OCI-LY1 (cell line): Measurements from ENCODE around the gene CLRN2.

Experiments
- H2AFZ ChIP-seq: fragments of 200-600 bp; sonication (generic), shearing (Covaris generic); 2 replicates; pipeline ENCODE4 v1.6.0; 2014; ENCODE audit warnings: antibody characterized with exemption, mild to moderate bottlenecking, low read length
- H3F3A ChIP-seq: fragments of 200-600 bp; sonication (generic), shearing (Covaris generic); 2 replicates; pipeline ENCODE4 v1.6.0; 2014; ENCODE audit warnings: mild to moderate bottlenecking, antibody characterized with exemption, low read length, moderate library complexity; ENCODE audit not compliant: insufficient read depth
- H3K27ac ChIP-seq: fragments of 200-600 bp; sonication (generic); 2 replicates; pipeline ENCODE4 v1.5.1; 2014; ENCODE audit warnings: low read length, mixed run types, mild to moderate bottlenecking, low read depth; ENCODE audit not compliant: poor library complexity, severe bottlenecking
- H3K27me3 ChIP-seq: fragments of 200-600 bp; sonication (generic); 2 replicates; pipeline ENCODE4 v1.6.0; 2014; ENCODE audit warnings: antibody characterized with exemption, mild to moderate bottlenecking, low read length, moderate library complexity; ENCODE audit not compliant: insufficient read depth
- H3K36me3 ChIP-seq: fragments of 200-600 bp; sonication (generic); 2 replicates; pipeline ENCODE4 v1.6.1; 2014; ENCODE audit warnings: mild to moderate bottlenecking, antibody characterized with exemption, low read length, moderate library complexity, mixed read lengths; ENCODE audit not compliant: insufficient read depth
- H3K4me1 ChIP-seq: fragments of 200-600 bp; sonication (generic); 2 replicates; pipeline ENCODE4 v1.5.1; 2014; ENCODE audit warnings: mild to moderate bottlenecking, low read length, moderate library complexity; ENCODE audit not compliant: insufficient read depth, severe bottlenecking
- H3K4me2 ChIP-seq: fragments of 200-600 bp; sonication (generic), shearing (Covaris generic); 2 replicates; pipeline ENCODE4 v1.6.1; 2014; ENCODE audit warnings: low read length
- H3K4me3 ChIP-seq: fragments of 200-600 bp; sonication (generic); 2 replicates; pipeline ENCODE4 v1.5.1; 2014; ENCODE audit warnings: low read length, low read depth, mild to moderate bottlenecking, mixed read lengths; ENCODE audit not compliant: poor library complexity, severe bottlenecking
- H3K79me2 ChIP-seq: fragments of 200-600 bp; shearing (Covaris generic); 2 replicates; pipeline ENCODE4 v1.6.1; 2016; ENCODE audit warnings: mixed run types, low read length, mixed read lengths; ENCODE audit not compliant: insufficient read depth
- H3K9ac ChIP-seq: fragments of 200-600 bp; sonication (generic), shearing (Covaris generic); 2 replicates; pipeline ENCODE4 v1.6.1; 2014; ENCODE audit warnings: mild to moderate bottlenecking, low read length, mixed read lengths
- H3K9me2 ChIP-seq: fragments of 200-600 bp; sonication (generic), shearing (Covaris generic); 2 replicates; pipeline ENCODE4 v1.6.1; 2014; ENCODE audit warnings: low read depth, mild to moderate bottlenecking, low read length, mixed read lengths
- H3K9me3 ChIP-seq: fragments of 200-600 bp; shearing (Covaris generic); 2 replicates; pipeline ENCODE4 v1.6.1; 2014; ENCODE audit warnings: low read length, mixed read lengths
- H4K20me1 ChIP-seq: fragments of 200-600 bp; sonication (generic), shearing (Covaris generic); 2 replicates; pipeline ENCODE4 v1.6.0; 2016; ENCODE audit warnings: mild to moderate bottlenecking, low read length; ENCODE audit not compliant: insufficient read depth
- EZH2 ChIP-seq: fragments of 200-600 bp; sonication (generic), shearing (Covaris generic); IDR thresholded peaks from 2 replicates; pipeline ENCODE4 v1.8.0; 2017; ENCODE audit warnings: borderline replicate concordance, mixed run types, mild to moderate bottlenecking, antibody characterized with exemption, low read length, moderate library complexity, mixed read lengths
- TF ChIP-seq, protein P1 (sequence below): fragments of 200-600 bp; sonication (generic), shearing (Covaris generic); IDR thresholded peaks from 2 replicates; pipeline ENCODE4 v1.5.1; 2017; ENCODE audit warnings: mild to moderate bottlenecking, antibody characterized with exemption, low read length, moderate library complexity, mixed read lengths

The CLRN2 gene

GRCh38 chr4:17493619-17494018 is 21.3 kb upstream of the CLRN2 start:
- H2AFZ ChIP-seq: no peak overlapping the region
- H3K79me2 ChIP-seq: no peaks in the 10 kb centered on the region
- no peaks in the 10 kb centered on the region for H4K20me1 ChIP-seq
- no peaks in the 10 kb centered on the region for H3K27me3 ChIP-seq
- no peaks in the 10 kb centered on the region for H3K9me2 ChIP-seq
- no peak overlapping the region for H3K4me2 ChIP-seq
- no peaks in the 10 kb centered on the region for H3F3A ChIP-seq
- H3K4me3 ChIP-seq: no peak overlapping the region
- no peaks in the 10 kb centered on the region for H3K4me1 ChIP-seq
- no peak overlapping the region for H3K27ac ChIP-seq
- no peak for TF ChIP-seq EZH2
- TF ChIP-seq, protein P1, sequence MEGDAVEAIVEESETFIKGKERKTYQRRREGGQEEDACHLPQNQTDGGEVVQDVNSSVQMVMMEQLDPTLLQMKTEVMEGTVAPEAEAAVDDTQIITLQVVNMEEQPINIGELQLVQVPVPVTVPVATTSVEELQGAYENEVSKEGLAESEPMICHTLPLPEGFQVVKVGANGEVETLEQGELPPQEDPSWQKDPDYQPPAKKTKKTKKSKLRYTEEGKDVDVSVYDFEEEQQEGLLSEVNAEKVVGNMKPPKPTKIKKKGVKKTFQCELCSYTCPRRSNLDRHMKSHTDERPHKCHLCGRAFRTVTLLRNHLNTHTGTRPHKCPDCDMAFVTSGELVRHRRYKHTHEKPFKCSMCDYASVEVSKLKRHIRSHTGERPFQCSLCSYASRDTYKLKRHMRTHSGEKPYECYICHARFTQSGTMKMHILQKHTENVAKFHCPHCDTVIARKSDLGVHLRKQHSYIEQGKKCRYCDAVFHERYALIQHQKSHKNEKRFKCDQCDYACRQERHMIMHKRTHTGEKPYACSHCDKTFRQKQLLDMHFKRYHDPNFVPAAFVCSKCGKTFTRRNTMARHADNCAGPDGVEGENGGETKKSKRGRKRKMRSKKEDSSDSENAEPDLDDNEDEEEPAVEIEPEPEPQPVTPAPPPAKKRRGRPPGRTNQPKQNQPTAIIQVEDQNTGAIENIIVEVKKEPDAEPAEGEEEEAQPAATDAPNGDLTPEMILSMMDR: no peak
- H3K9me3 ChIP-seq: no peaks in the 10 kb centered on the region
- H3K9ac ChIP-seq: no peak overlapping the region
- 0 out of 2 replicates have a peak, but pooled peaks cover 13% of the 10 kb centered on the region for H3K36me3 ChIP-seq

- Histone ChIP-seq H2AFZ (no peak overlapping the region), H3K27ac (no peak overlapping the region), H3F3A (no peaks in the 10 kb centered on the region), H3K9ac (no peak overlapping the region), H3K4me2 (no peak overlapping the region), H3K27me3 (no peaks in the 10 kb centered on the region), H4K20me1 (no peaks in the 10 kb centered on the region), H3K4me3 (no peak overlapping the region), H3K9me3 (no peaks in the 10 kb centered on the region), H3K36me3 (0 out of 2 replicates have a peak, but pooled peaks cover 17% of the 10 kb centered on the region), H3K9me2 (no peaks in the 10 kb centered on the region), H3K79me2 (no peaks in the 10 kb centered on the region), H3K4me1 (no peaks in the 10 kb centered on the region)
- TF ChIP-seq EZH2: no peak
- TF ChIP-seq, protein P1: no peak
These were observed 20.4 kb upstream of the CLRN2 start for GRCh38 chr4:17494258-17495190.

DNA sequence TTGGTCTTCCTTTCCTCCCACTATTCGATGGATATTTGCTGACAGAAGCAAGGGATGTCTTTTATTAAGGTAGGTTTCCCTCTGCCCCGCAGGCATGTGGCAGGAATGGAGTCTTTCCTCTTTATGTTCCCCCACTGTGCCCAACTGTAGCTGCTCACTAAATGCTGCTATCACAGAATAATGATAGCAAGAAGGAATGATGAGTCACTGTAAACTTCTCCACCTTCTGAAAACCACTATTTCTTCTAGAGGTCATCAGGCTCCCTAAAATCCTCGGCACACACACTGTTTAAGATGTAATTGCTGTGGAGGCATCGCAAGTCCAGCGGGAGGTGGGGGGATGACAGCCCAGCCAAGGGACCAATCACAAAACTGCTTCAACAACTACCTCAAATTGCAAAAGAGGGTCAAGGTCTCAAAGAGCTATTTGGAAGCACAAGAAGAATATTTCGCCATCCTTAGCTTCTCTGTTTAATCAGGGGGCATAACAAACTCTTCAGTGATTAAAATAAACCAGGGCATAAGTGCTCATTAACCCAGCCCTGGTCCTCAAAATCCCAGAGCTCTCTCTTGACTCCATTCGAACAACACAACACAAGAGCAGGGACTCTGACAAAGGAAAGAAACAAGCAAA is 17.0 kb upstream of the CLRN2 start:
- H3K4me2 ChIP-seq: no peak overlapping the region

More for the DNA sequence above, 17.0 kb upstream of the CLRN2 start:
- peaks cover 3% of the 10 kb centered on the region for H3K4me1 ChIP-seq
- no peaks in the 10 kb centered on the region for H3K9me3 ChIP-seq
- H3K9ac ChIP-seq: no peak overlapping the region
- no peaks in the 10 kb centered on the region for H3K79me2 ChIP-seq
- no peak overlapping the region for H3K27ac ChIP-seq
- H4K20me1 ChIP-seq: no peaks in the 10 kb centered on the region
- no peaks in the 10 kb centered on the region for H3F3A ChIP-seq
- TF ChIP-seq EZH2: no peak
- TF ChIP-seq, protein P1: no peak
- H3K9me2 ChIP-seq: no peaks in the 10 kb centered on the region
- no peak overlapping the region for H3K4me3 ChIP-seq
- no peaks in the 10 kb centered on the region for H3K27me3 ChIP-seq
- H3K36me3 ChIP-seq: peaks cover 30% of the 10 kb centered on the region
- H2AFZ ChIP-seq: no peak overlapping the region
